Neutrophil (primary cell): ENCODE data around the gene TP53I3.
"Not testable (repeated sequence)": the region's sequence is repeated elsewhere in the genome, so short reads cannot be mapped to it uniquely, and the experiment has no call there.

Source experiments
- H3K27ac ChIP-seq: fragments of 200-600 bp; sonication (generic); 2 replicates; pipeline ENCODE4 v1.5.1; 2016; ENCODE audit warnings: mild to moderate bottlenecking, moderate library complexity
- H3K27me3 ChIP-seq: fragments of 200-600 bp; sonication (generic); 2 replicates; pipeline ENCODE4 v1.6.0; 2016; ENCODE audit warnings: mild to moderate bottlenecking
- H3K36me3 ChIP-seq: fragments of 200-600 bp; sonication (generic); 2 replicates; pipeline ENCODE4 v1.5.1; 2017
- H3K4me1 ChIP-seq, 2 experiments: fragments of 200-600 bp in 1 of 2; sonication (generic) in 1 of 2; 1 replicate in 1 of 2; 2 replicates in 1 of 2; pipeline versions ENCODE4 v1.5.1 to v1.6.1; 2013 to 2016; ENCODE audit warnings: low read depth in 1 of 2, low read length in 1 of 2, mild to moderate bottlenecking in 1 of 2, moderate library complexity in 1 of 2; ENCODE audit not compliant: control insufficient read depth in 1 of 2, insufficient read depth in 1 of 2
- H3K4me3 ChIP-seq, 2 experiments: fragments of 200-600 bp in 1 of 2; sonication (generic) in 1 of 2; 1 replicate in 1 of 2; 2 replicates in 1 of 2; pipeline ENCODE4 v1.5.1; 2013 to 2016; ENCODE audit warnings: low read depth in 1 of 2, low read length in 1 of 2, mild to moderate bottlenecking in 1 of 2, moderate library complexity in 1 of 2
- H3K9me3 ChIP-seq: fragments of 200-600 bp; sonication (generic); 2 replicates; pipeline ENCODE4 v1.5.1; 2016
- TF ChIP-seq, protein P1 (sequence below): fragments of 200-600 bp; sonication (generic); IDR thresholded peaks from 2 replicates; pipeline ENCODE4 v1.5.1; 2016; ENCODE audit warnings: antibody characterized with exemption

Gene TP53I3

GRCh38 chr2:24111407-24111901 lies 26.8 kb upstream of the TP53I3 start:
- no peak overlapping the region for H3K27ac ChIP-seq
- no peaks in the 10 kb centered on the region for H3K4me1 ChIP-seq
- H3K9me3 ChIP-seq: no peaks in the 10 kb centered on the region
- H3K36me3 ChIP-seq: no peaks in the 10 kb centered on the region
- no peaks in the 10 kb centered on the region for H3K27me3 ChIP-seq
- no peak overlapping the region for H3K4me3 ChIP-seq
- TF ChIP-seq, protein P1, sequence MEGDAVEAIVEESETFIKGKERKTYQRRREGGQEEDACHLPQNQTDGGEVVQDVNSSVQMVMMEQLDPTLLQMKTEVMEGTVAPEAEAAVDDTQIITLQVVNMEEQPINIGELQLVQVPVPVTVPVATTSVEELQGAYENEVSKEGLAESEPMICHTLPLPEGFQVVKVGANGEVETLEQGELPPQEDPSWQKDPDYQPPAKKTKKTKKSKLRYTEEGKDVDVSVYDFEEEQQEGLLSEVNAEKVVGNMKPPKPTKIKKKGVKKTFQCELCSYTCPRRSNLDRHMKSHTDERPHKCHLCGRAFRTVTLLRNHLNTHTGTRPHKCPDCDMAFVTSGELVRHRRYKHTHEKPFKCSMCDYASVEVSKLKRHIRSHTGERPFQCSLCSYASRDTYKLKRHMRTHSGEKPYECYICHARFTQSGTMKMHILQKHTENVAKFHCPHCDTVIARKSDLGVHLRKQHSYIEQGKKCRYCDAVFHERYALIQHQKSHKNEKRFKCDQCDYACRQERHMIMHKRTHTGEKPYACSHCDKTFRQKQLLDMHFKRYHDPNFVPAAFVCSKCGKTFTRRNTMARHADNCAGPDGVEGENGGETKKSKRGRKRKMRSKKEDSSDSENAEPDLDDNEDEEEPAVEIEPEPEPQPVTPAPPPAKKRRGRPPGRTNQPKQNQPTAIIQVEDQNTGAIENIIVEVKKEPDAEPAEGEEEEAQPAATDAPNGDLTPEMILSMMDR: no peak

- Histone ChIP-seq H3K4me1 (no peaks in the 10 kb centered on the region), H3K4me3 (no peak overlapping the region), H3K9me3 (no peaks in the 10 kb centered on the region), H3K27ac (no peak overlapping the region), H3K36me3 (no peaks in the 10 kb centered on the region), H3K27me3 (no peaks in the 10 kb centered on the region)
- TF ChIP-seq, protein P1: no peak
Observed at GRCh38 chr2:24110660-24111303, 26.1 kb upstream of the TP53I3 start.

- not testable (repeated sequence) for H3K36me3 ChIP-seq, H3K9me3 ChIP-seq, H3K27ac ChIP-seq, H3K4me3 ChIP-seq, H3K27me3 ChIP-seq, H3K4me1 ChIP-seq
Observed at GRCh38 chr2:24109431-24109830, 24.8 kb upstream of the TP53I3 start.

DNA sequence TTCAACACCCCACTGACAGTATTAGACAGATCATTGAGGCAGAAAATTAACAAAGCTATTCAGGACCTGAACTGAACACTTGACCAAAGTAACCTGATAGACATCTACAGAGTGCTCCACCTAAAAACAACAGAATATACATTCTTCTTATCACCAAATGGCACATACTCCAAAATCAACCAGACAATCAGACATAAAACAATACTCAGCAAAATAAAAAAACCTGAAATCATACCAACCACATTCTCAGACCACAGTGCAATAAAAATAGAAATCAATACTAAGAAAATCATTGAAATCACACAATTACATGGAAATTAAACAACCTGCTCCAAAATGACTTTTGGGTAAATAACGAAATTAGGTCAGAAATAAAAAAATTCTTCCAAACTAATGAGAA lies 22.7 kb upstream of the TP53I3 start:
- Histone ChIP-seq H3K27ac (no peak overlapping the region), H3K27me3 (no peaks in the 10 kb centered on the region), H3K36me3 (peaks cover 20% of the 10 kb centered on the region), H3K9me3 (no peaks in the 10 kb centered on the region), H3K4me3 (no peak overlapping the region), H3K4me1 (no peaks in the 10 kb centered on the region)
- TF ChIP-seq, protein P1: no peak

DNA sequence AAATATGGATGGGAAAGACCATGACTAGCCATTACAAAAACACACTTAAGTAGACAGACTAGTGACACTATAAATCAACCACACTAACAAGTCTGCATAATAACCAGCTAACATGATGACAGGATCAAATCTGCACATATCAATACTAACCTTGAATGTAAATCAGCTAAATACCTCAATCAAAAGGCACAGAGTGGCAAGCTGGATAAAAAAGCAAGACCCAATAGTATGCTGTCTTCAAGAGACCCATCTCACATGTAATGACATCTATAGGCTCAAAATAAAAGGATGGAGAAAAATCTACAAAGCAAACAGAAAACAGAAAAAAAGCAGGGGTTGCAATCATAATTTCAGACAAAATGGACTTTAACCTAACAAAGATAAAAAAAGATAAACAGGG lies 22.2 kb upstream of the TP53I3 start:
- no peaks in the 10 kb centered on the region for H3K9me3 ChIP-seq
- no peaks in the 10 kb centered on the region for H3K4me1 ChIP-seq
- TF ChIP-seq, protein P1: no peak
- peaks cover 20% of the 10 kb centered on the region for H3K36me3 ChIP-seq
- H3K27me3 ChIP-seq: no peaks in the 10 kb centered on the region
- no peak overlapping the region for H3K27ac ChIP-seq
- H3K4me3 ChIP-seq: no peak overlapping the region

- Histone ChIP-seq H3K27ac (no peak overlapping the region), H3K4me1 (no peaks in the 10 kb centered on the region), H3K9me3 (no peaks in the 10 kb centered on the region), H3K27me3 (no peaks in the 10 kb centered on the region), H3K4me3 (no peak overlapping the region), H3K36me3 (peaks cover 20% of the 10 kb centered on the region)
- TF ChIP-seq, protein P1: no peak
Observed at GRCh38 chr2:24105816-24106215, 21.2 kb upstream of the TP53I3 start.
